ENCODE measurements around the gene SH3BP4.

- TF ChIP-seq CTCF (conservative IDR thresholded peaks at IDR 0.05; ENCODE audit: low read length) (no peak), EZH2phosphoT487 (IDR thresholded peaks at IDR 0.05; ENCODE audit: borderline replicate concordance, low read depth, low read length) (no peak)
Observed at GRCh38 chr2:235083822-235084221, 132.0 kb downstream of the SH3BP4 start.
